Measurements from ENCODE around the gene AGO3. TPM values are rescaled to one million over a fixed set of nuclear protein-coding genes. Genes with fewer than 3 reads are reported as not detected.

Gene AGO3
- total and polyA plus RNA-seq, 8 donors, result 1.9 to 33.8 (median 12.4) TPM

DNA sequence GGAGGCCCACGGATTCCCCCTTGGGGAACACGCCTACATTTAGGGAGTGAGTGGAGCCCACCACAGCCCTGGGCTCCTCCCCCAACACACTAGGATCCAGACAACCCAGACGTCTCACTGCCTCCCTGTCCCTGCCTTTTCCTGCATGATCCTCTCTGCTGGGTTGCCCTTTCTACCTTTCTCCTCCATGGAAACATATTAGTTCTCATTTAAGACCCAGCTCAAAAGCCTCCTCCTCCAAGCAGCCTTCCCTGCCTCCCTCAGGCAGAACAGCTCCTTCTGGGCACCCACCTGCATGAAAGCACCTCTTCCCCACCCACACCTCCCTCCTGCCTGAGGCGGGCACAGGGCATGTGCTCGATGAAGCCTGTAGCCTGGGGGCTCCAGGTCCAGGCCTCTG lies 183.5 kb downstream of the AGO3 start:
- H3K9me3 ChIP-seq, result no peaks in the 10 kb centered on the region
- no peak for DNase-seq
- intact Hi-C loops (cut with DNase I; ENCODE audit: low total_unique reads), result no loop called here
- TF ChIP-seq POLR2A (IDR thresholded peaks at IDR 0.05), result no peak
- H3K27me3 ChIP-seq, result no peaks in the 10 kb centered on the region
- H3K4me1 ChIP-seq, result peaks cover 16 to 48% (median 30%) of the 10 kb centered on the region in 4 donors
- 68 to 74% (median 72%) methylated on average over 5 of the region's 5 CpGs for WGBS, 5 donors
- H3K36me3 ChIP-seq, result no peaks in the 10 kb centered on the region
- H3K4me3 ChIP-seq, result no peak overlapping the region
- H3K27ac ChIP-seq, result peak overlapping the region in 4 of 5 donors; percentile 64 to 83 (median 72)

DNA sequence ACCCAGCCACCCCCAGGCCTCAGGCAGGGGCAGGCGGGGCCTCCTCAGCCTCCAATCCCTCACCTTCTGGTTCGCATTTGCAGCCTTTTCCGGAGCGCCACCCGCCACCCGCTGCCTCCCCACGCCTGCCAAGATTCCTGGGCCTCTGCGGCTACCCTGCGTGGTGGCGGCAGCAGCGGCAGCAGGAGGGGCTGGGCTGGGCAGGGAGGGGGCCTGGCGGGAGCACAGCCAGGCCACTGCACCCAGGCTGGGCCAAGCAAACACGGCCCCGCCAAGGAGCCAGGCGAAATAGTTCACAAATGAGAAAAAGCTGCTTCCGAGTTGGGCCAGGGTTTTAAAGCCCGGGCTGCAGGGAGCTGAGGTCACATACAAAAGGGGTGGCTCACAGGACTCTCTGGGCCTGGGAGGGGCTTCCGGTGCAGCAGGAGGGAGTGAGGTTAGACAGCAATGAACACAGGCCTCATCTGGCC lies 184.3 kb downstream of the AGO3 start:
- DNase-seq, result peak; percentile 61 to 67
- 22 to 60% (median 34%) methylated on average over 9 to 18 of the region's 18 CpGs for WGBS, 5 donors
- intact Hi-C loops (cut with DNase I; ENCODE audit: low total_unique reads), result no loop called here

GRCh38 chr1:36115931-36116330 lies 185.0 kb downstream of the AGO3 start:
- Histone ChIP-seq H3K27me3 (no peaks in the 10 kb centered on the region), H3K4me1 (peaks cover 16 to 59% (median 34%) of the 10 kb centered on the region in 4 donors), H3K4me3 (no peak overlapping the region), H3K36me3 (no peaks in the 10 kb centered on the region), H3K9me3 (no peaks in the 10 kb centered on the region), H3K27ac (peak overlapping the region in 4 of 5 donors; percentile 64 to 83 (median 72))
- TF ChIP-seq, protein P1, sequence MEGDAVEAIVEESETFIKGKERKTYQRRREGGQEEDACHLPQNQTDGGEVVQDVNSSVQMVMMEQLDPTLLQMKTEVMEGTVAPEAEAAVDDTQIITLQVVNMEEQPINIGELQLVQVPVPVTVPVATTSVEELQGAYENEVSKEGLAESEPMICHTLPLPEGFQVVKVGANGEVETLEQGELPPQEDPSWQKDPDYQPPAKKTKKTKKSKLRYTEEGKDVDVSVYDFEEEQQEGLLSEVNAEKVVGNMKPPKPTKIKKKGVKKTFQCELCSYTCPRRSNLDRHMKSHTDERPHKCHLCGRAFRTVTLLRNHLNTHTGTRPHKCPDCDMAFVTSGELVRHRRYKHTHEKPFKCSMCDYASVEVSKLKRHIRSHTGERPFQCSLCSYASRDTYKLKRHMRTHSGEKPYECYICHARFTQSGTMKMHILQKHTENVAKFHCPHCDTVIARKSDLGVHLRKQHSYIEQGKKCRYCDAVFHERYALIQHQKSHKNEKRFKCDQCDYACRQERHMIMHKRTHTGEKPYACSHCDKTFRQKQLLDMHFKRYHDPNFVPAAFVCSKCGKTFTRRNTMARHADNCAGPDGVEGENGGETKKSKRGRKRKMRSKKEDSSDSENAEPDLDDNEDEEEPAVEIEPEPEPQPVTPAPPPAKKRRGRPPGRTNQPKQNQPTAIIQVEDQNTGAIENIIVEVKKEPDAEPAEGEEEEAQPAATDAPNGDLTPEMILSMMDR (IDR thresholded peaks at IDR 0.05), result no peak
- TF ChIP-seq POLR2A (IDR thresholded peaks at IDR 0.05), result no peak
- no peak for TF ChIP-seq EP300 (IDR thresholded peaks at IDR 0.05)
- no peak for TF ChIP-seq POLR2AphosphoS5 (IDR thresholded peaks at IDR 0.05)
- WGBS, 5 donors, result 67 to 73% (median 69%) methylated on average over 5 of the region's 5 CpGs
- no peak for DNase-seq
- intact Hi-C loops (cut with DNase I; ENCODE audit: low total_unique reads), result no loop called here

More for the DNA sequence above, 184.3 kb downstream of the AGO3 start:
- TF ChIP-seq, protein P1 (IDR thresholded peaks at IDR 0.05), result no peak
- TF ChIP-seq POLR2AphosphoS5 (IDR thresholded peaks at IDR 0.05) (no peak), EP300 (IDR thresholded peaks at IDR 0.05) (no peak), POLR2A (IDR thresholded peaks at IDR 0.05) (no peak)
- H3K4me1 ChIP-seq, result peaks cover 16 to 57% (median 33%) of the 10 kb centered on the region in 4 donors
- H3K4me3 ChIP-seq, result no peak overlapping the region
- no peaks in the 10 kb centered on the region for H3K9me3 ChIP-seq
- no peaks in the 10 kb centered on the region for H3K27me3 ChIP-seq
- H3K27ac ChIP-seq, result peak overlapping the region; percentile 15 to 83 (median 71)
- no peaks in the 10 kb centered on the region for H3K36me3 ChIP-seq

- peaks cover 16 to 65% (median 34%) of the 10 kb centered on the region in 4 donors for H3K4me1 ChIP-seq
- intact Hi-C loops (cut with DNase I; ENCODE audit: low total_unique reads), result no loop called here
- H3K9me3 ChIP-seq, result no peaks in the 10 kb centered on the region
- no peaks in the 10 kb centered on the region for H3K27me3 ChIP-seq
- peak overlapping the region in 3 of 5 donors; percentile 17 to 83 (median 49) for H3K27ac ChIP-seq
- H3K36me3 ChIP-seq, result no peaks in the 10 kb centered on the region
- no peak for TF ChIP-seq POLR2A (IDR thresholded peaks at IDR 0.05)
- no peak overlapping the region for H3K4me3 ChIP-seq
- DNase-seq, result no peak
- WGBS, 5 donors, result 84 to 89% (median 86%) methylated on average over 2 to 5 of the region's 5 CpGs
Measured at GRCh38 chr1:36116901-36117300, 186.0 kb downstream of the AGO3 start.

DNA sequence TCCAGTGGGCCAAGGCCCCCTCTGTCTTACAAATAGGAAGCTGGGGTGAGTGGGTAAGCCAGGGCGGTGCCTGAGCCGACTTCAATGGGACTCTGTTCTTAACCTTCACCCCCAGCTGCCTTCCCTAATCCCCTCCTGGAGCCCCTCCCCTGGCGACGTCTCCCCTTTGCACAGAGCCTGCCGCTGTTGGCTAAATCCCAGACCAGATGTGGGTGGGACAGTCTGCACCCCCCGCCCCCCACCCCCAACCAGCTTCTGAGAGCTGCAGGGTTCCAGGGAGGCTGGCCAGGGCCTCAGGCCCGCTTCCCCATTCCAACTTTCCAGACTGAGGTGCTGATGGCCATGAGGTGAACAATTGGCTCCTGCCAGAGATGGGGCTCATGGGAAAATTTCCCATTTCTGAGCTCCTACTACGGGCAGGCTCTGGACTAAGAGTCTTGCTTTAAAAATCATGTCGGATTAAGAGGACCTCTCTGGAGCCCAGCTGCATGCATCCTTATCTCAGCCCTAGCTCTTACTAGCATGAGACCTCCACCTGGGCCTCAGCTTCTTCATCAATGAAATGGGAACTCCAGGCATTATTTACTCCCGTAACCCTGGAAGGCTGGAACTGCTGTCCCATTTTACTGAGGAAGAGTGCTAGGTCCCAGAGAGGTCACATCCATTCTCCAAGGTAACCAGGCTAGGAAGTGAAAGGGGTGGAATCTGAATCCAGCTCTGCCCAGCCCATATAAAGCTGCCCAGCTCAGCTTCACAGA lies 187.7 kb downstream of the AGO3 start:
- peaks cover 16 to 81% (median 40%) of the 10 kb centered on the region in 4 donors for H3K4me1 ChIP-seq
- intact Hi-C loops (cut with DNase I; ENCODE audit: low total_unique reads), result no loop called here
- no peaks in the 10 kb centered on the region for H3K9me3 ChIP-seq
- no peaks in the 10 kb centered on the region for H3K27me3 ChIP-seq
- no peak for DNase-seq
- TF ChIP-seq POLR2AphosphoS5 (IDR thresholded peaks at IDR 0.05) (no peak), POLR2A (IDR thresholded peaks at IDR 0.05) (no peak), EP300 (IDR thresholded peaks at IDR 0.05) (no peak)
- TF ChIP-seq, protein P1 (IDR thresholded peaks at IDR 0.05), result no peak
- no peaks in the 10 kb centered on the region for H3K36me3 ChIP-seq
- H3K27ac ChIP-seq, result peak overlapping the region in 4 of 5 donors; percentile 31 to 83 (median 50)
- WGBS, 5 donors, result 58 to 72% (median 65%) methylated on average over 6 to 10 of the region's 10 CpGs
- no peak overlapping the region for H3K4me3 ChIP-seq
